Measurements from ENCODE around the gene GALNT11. TPM values are rescaled to one million over a fixed set of nuclear protein-coding genes. Genes with fewer than 3 reads are reported as not detected.

The GALNT11 gene
- total RNA-seq, 2 experiments from 2014 or later, result 22.4 to 22.8 TPM

DNA sequence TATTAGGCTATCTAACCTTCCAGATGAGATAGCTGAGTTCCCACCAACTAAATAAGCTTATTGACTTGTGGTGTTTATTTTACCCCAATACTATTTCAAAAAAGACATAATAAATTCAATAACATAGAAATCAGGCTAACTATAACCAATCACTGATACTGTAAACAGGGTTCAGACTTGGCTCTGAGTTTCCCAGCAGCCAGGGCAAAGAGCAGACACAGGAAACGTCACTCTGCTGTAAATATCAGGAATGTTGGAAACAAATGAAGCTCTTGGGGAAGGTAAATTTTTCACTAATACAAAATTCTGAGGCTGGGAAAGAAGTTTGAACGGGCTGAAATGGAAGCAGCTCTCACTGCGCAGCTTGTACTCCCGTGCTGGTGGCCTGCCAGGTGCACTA, 114.6 kb downstream of the GALNT11 start:
- ATAC-seq (no peak), DNase-seq (no peak)
- Mint-ChIP-seq H3K27me3 (no peaks in the 10 kb centered on the region), H3K27ac (no peak overlapping the region), H3K9me3 (no peaks in the 10 kb centered on the region), H3K4me1 (ENCODE audit: low read depth) (peaks cover 27% of the 10 kb centered on the region), H3K36me3 (ENCODE audit: low read depth) (peaks cover 48% of the 10 kb centered on the region), H3K4me3 (no peak overlapping the region)
- POLR2A ChIA-PET, result interaction anchor here (0.9 kb wide), 1 partner anchor 146 kb away, joined by 3 read pairs; no protein-coding TSS in a partner anchor
- intact Hi-C loops (cut with micrococcal nuclease), result no loop called here
- CTCF ChIA-PET, result no interaction called here
- TF ChIP-seq, protein P1, sequence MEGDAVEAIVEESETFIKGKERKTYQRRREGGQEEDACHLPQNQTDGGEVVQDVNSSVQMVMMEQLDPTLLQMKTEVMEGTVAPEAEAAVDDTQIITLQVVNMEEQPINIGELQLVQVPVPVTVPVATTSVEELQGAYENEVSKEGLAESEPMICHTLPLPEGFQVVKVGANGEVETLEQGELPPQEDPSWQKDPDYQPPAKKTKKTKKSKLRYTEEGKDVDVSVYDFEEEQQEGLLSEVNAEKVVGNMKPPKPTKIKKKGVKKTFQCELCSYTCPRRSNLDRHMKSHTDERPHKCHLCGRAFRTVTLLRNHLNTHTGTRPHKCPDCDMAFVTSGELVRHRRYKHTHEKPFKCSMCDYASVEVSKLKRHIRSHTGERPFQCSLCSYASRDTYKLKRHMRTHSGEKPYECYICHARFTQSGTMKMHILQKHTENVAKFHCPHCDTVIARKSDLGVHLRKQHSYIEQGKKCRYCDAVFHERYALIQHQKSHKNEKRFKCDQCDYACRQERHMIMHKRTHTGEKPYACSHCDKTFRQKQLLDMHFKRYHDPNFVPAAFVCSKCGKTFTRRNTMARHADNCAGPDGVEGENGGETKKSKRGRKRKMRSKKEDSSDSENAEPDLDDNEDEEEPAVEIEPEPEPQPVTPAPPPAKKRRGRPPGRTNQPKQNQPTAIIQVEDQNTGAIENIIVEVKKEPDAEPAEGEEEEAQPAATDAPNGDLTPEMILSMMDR (IDR thresholded peaks at IDR 0.05), result no peak

DNA sequence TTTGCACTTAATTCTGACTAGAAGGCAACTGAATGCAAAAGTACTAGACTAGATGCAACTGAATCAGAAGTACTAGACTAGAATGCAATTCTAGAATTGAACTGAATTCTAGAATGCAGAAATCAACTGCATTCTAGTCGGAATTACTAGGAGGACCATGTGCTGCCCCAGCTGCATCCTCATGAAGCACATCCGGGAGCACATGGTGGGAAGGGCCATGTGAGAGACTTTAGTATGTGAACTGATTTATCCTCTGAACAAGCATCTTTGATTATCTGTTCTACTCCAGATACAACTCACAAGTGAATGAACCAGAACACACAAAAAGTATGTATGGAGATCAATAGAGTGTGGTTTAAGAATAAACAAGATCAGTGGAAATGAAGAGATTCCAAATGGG, 115.1 kb downstream of the GALNT11 start:
- POLR2A ChIA-PET, result interaction anchor here (0.7 kb wide), 1 partner anchor 20 kb away, joined by 3 read pairs; no protein-coding TSS in a partner anchor
- Mint-ChIP-seq H3K36me3 (ENCODE audit: low read depth) (peaks cover 51% of the 10 kb centered on the region), H3K27ac (no peak overlapping the region), H3K9me3 (no peaks in the 10 kb centered on the region), H3K4me1 (ENCODE audit: low read depth) (peaks cover 32% of the 10 kb centered on the region), H3K27me3 (no peaks in the 10 kb centered on the region), H3K4me3 (no peak overlapping the region)
- CTCF ChIA-PET, result no interaction called here
- ATAC-seq (no peak), DNase-seq (no peak)
- intact Hi-C loops (cut with micrococcal nuclease), result no loop called here
- TF ChIP-seq, protein P1 (IDR thresholded peaks at IDR 0.05), result no peak

DNA sequence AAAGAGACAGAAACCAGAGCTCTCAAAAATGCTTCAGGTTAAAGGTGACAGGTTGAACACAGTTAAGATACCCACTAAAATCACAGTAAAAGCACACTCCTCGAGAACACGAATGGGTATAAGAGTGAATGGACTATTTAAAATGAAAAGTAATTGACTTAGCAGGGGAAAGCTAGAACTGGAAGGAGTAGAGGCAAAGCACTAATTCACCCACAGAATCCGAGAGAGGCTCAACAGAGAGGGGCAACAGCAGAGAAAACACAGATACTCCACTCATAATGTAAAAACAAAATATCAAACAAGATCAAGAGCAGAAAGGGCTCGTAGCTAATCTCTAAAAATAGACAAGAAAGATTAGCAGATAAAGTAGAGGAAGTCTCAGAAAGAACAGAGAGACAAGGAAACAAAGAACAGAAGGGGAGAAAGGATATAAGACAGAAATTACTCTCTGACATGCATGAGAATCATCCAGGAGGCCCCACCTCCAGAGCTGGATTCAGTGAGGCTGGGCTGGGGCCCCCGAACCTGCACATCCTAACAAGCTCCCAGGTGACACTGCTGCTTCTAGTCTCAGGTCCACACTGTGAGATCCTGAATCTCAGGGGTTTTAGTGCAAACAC, 117.6 kb downstream of the GALNT11 start:
- no peak for ATAC-seq
- CTCF ChIA-PET, result interaction anchor here (0.8 kb wide), 2 partner anchors 9 to 564 kb away, joined by 3 read pairs; no protein-coding TSS in a partner anchor
- Mint-ChIP-seq H3K4me3 (no peak overlapping the region), H3K4me1 (ENCODE audit: low read depth) (peaks cover 39% of the 10 kb centered on the region), H3K36me3 (ENCODE audit: low read depth) (peaks cover 47% of the 10 kb centered on the region), H3K27me3 (no peaks in the 10 kb centered on the region), H3K27ac (peak overlapping the region; percentile 79), H3K9me3 (no peaks in the 10 kb centered on the region)
- POLR2A ChIA-PET, result interaction anchor here (0.7 to 0.9 kb wide), 2 partner anchors 140 to 352 kb away, joined by 3 read pairs; no protein-coding TSS in a partner anchor
- TF ChIP-seq, protein P1 (IDR thresholded peaks at IDR 0.05), result no peak
- DNase-seq, result peak; percentile 15
- intact Hi-C loops (cut with micrococcal nuclease), result no loop called here

DNA sequence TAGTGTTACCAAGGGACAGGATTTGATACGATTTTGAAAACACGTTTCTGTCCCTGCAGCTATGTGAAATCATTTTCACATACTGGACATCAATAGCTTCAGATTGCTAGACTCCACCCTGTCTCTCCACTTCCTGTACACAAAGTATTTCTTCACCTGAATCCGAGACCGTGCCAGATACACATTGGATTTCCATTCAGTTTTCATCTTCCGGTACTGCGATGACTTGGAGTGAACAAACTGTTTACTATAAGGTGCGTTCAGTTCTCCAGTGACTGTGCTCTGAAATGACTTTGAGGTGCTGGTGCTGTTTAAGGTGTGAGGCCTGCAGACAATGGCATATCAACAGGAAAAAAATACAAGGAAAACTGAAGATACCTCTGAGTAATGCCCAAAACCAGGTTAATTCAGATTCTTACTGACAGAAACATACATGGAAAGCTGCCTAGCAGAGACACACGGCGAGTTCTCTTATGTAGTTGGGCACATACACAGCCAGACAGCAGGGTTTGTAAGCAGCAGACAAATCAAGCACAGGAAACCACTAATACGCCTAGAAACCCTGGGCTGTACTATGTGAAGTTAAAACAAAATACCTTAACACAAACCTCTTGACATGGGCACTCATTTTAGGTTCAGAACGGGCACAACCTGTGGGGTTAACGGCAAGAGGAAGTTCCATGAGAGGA, 119.2 kb downstream of the GALNT11 start:
- Mint-ChIP-seq H3K27me3 (no peaks in the 10 kb centered on the region), H3K4me1 (ENCODE audit: low read depth) (peaks cover 39% of the 10 kb centered on the region), H3K4me3 (no peak overlapping the region), H3K9me3 (no peaks in the 10 kb centered on the region), H3K36me3 (ENCODE audit: low read depth) (peaks cover 45% of the 10 kb centered on the region), H3K27ac (peak overlapping the region; percentile 90)
- TF ChIP-seq, protein P1 (IDR thresholded peaks at IDR 0.05), result no peak
- ChIA-PET CTCF (interaction anchor here (0.7 to 2.3 kb wide), 9 partner anchors 8 to 616 kb away, joined by 3 to 12 read pairs (median 5); no protein-coding TSS in a partner anchor), POLR2A (no interaction called here)
- peak; percentile 32 for DNase-seq
- intact Hi-C loops (cut with micrococcal nuclease), result no loop called here
- peak; percentile 81 for ATAC-seq
